ENCODE data around the gene CEP83. TPM values are rescaled to one million over a fixed set of nuclear protein-coding genes. Genes with fewer than 3 reads are reported as not detected.

The CEP83 gene
- total RNA-seq, 1 experiment from 2014 or later, result 26.2 TPM

- no peak for TF ChIP-seq ZNF281 (CRISPR knock-in tag; IDR thresholded peaks at IDR 0.05)
These were observed 190.2 kb downstream of the CEP83 start (continued) for GRCh38 chr12:94269316-94269999.

- H3K27me3 Mint-ChIP-seq (ENCODE audit: low read depth), result peaks cover 7% of the 10 kb centered on the region; the same call in 1 of the 2 replicates
- no peaks in the 10 kb centered on the region for H3K36me3 Mint-ChIP-seq
- ChIA-PET POLR2A (no interaction called here), CTCF (no interaction called here)
- H3K4me3 Mint-ChIP-seq, result no peak overlapping the region
- 0 out of 2 replicates have a peak, but pooled peaks cover 3% of the 10 kb centered on the region for H3K9me3 Mint-ChIP-seq
- peaks cover 62% of the 10 kb centered on the region for H3K4me1 Mint-ChIP-seq
- no peak overlapping the region for H3K27ac Mint-ChIP-seq
- DNase-seq (ENCODE audit: low spot score) (no peak), ATAC-seq (no peak)
- TF ChIP-seq FOXK1 (CRISPR knock-in tag; IDR thresholded peaks at IDR 0.05), result no peak
- no peak for TF ChIP-seq AR (CRISPR knock-in tag; IDR thresholded peaks at IDR 0.05)
- TF ChIP-seq JUN (CRISPR knock-in tag; IDR thresholded peaks at IDR 0.05), result no peak
- no peak for TF ChIP-seq IRF1 (CRISPR knock-in tag; IDR thresholded peaks at IDR 0.05)
- no peak for TF ChIP-seq ZBTB43 (CRISPR knock-in tag; IDR thresholded peaks at IDR 0.05)
- TF ChIP-seq ZNF263 (CRISPR knock-in tag; IDR thresholded peaks at IDR 0.05; ENCODE audit: low read depth), result no peak
- TF ChIP-seq ATF3 (CRISPR knock-in tag; conservative IDR thresholded peaks at IDR 0.05), result no peak
- no peak for TF ChIP-seq MXD4 (CRISPR knock-in tag; IDR thresholded peaks at IDR 0.05; ENCODE audit: borderline replicate concordance)
- TF ChIP-seq GRHL2 (CRISPR knock-in tag; IDR thresholded peaks at IDR 0.05; ENCODE audit: insufficient replicate concordance, severe bottlenecking), result no peak
- TF ChIP-seq CBFB (CRISPR knock-in tag; IDR thresholded peaks at IDR 0.05; ENCODE audit: low read depth), result no peak
- no peak for TF ChIP-seq FOXP1 (CRISPR knock-in tag; IDR thresholded peaks at IDR 0.05; ENCODE audit: borderline replicate concordance)
- no peak for TF ChIP-seq NR2C2 (CRISPR knock-in tag; IDR thresholded peaks at IDR 0.05)
- no peak for TF ChIP-seq CDX4 (CRISPR knock-in tag; IDR thresholded peaks at IDR 0.05; ENCODE audit: borderline replicate concordance)
- TF ChIP-seq SMAD4 (CRISPR knock-in tag; IDR thresholded peaks at IDR 0.05), result no peak
These were observed 191.7 kb downstream of the CEP83 start for GRCh38 chr12:94267921-94268471.
